ENCODE data around the gene ARL4C.

DNA sequence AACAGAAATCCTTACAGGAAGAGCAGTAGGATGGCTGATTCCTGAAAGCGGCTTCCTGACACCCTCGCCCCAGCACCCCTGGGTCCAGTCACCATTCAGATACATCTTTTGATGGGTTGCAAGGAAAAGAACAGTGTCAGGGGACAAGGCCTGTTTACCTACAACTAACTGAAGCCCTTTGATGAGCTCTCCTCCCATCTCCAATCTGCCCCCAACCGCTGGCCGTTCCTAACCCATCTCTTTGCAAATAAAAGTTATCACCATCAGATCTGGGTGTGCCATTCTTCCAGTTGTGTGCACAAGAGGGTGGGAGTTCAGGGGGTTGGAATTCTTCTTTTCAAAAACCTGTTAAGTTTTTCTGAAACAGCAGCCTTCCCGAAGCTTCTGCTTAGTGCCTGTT lies 48.9 kb downstream of the ARL4C start:
- TF ChIP-seq POLR2A (IDR thresholded peaks at IDR 0.05; ENCODE audit: low read depth, low read length) (no peak), SPI1 (IDR thresholded peaks at IDR 0.05; ENCODE audit: low read depth, low read length) (no peak), PAX5 (IDR thresholded peaks at IDR 0.05; ENCODE audit: insufficient read depth, low read length, severe bottlenecking) (no peak), POLR2AphosphoS5 (IDR thresholded peaks at IDR 0.05; ENCODE audit: low read depth, low read length) (no peak), TAF1 (IDR thresholded peaks at IDR 0.05; ENCODE audit: low read depth, low read length) (no peak), POU2F2 (IDR thresholded peaks at IDR 0.05; ENCODE audit: low read depth, low read length) (no peak)
